ENCODE measurements around the gene GALNT2. TPM values are rescaled to one million over a fixed set of nuclear protein-coding genes. Genes with fewer than 3 reads are reported as not detected.

GALNT2 gene
- total RNA-seq, 1 experiment from 2014 or later, result 62.2 TPM

DNA sequence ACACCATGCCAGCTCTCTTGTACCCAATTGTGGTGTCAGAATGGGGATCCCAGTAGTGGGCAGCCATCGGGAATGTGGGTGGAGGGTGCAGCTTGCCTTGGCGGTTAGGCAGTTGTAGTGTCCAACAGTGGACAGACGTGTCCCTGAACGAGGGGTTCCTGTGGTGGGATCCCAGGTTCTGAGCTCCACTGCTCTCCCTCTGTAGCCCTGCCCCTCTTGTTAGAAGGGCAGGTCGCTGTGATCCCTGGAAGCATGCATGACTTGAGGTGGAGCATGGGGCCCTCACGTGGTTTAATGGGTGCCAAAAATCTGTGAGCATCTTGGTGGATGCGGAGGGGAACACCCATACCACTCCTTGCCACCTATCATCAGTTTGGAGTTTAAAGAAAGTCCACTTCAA is 4.3 kb downstream of the GALNT2 start:
- Mint-ChIP-seq H3K4me1 (ENCODE audit: low read depth, unreplicated experiment) (peaks cover 7% of the 10 kb centered on the region), H3K27me3 (ENCODE audit: insufficient read depth, unreplicated experiment) (no peaks in the 10 kb centered on the region), H3K36me3 (ENCODE audit: insufficient read depth, unreplicated experiment) (no peaks in the 10 kb centered on the region), H3K4me3 (ENCODE audit: unreplicated experiment) (no peak overlapping the region), H3K27ac (ENCODE audit: unreplicated experiment) (no peak overlapping the region), H3K9me3 (ENCODE audit: unreplicated experiment) (no peaks in the 10 kb centered on the region)
- Histone ChIP-seq H3K4me3 (ENCODE audit: low read depth, low read length) (no peak overlapping the region), H3K4me1 (no peaks in the 10 kb centered on the region; the same call in 1 of the 2 replicates), H3K9me3 (no peaks in the 10 kb centered on the region), H3K27me3 (replicated peaks; ENCODE audit: control insufficient read depth, insufficient read depth, low read length) (no peaks in the 10 kb centered on the region), H3K36me3 (ENCODE audit: control insufficient read depth, insufficient read depth, low read length) (no peaks in the 10 kb centered on the region)
- intact Hi-C loops (cut with micrococcal nuclease; ENCODE audit: unreplicated experiment), result no loop called here
- ChIA-PET POLR2A (no interaction called here), CTCF (interaction anchor here (0.7 kb wide), 1 partner anchor 123 kb away, joined by 7 read pairs; no protein-coding TSS in a partner anchor)
- TF ChIP-seq, protein P1, sequence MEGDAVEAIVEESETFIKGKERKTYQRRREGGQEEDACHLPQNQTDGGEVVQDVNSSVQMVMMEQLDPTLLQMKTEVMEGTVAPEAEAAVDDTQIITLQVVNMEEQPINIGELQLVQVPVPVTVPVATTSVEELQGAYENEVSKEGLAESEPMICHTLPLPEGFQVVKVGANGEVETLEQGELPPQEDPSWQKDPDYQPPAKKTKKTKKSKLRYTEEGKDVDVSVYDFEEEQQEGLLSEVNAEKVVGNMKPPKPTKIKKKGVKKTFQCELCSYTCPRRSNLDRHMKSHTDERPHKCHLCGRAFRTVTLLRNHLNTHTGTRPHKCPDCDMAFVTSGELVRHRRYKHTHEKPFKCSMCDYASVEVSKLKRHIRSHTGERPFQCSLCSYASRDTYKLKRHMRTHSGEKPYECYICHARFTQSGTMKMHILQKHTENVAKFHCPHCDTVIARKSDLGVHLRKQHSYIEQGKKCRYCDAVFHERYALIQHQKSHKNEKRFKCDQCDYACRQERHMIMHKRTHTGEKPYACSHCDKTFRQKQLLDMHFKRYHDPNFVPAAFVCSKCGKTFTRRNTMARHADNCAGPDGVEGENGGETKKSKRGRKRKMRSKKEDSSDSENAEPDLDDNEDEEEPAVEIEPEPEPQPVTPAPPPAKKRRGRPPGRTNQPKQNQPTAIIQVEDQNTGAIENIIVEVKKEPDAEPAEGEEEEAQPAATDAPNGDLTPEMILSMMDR (IDR thresholded peaks at IDR 0.05; ENCODE audit: insufficient read depth in 1 of 2, low read depth in 1 of 2, low read length in 1 of 2, severe bottlenecking in 1 of 2, unreplicated experiment in 1 of 2), result no peak
- no TSS peak for BruUV-seq (replicated peaks)
- DNase-seq, result no peak

DNA sequence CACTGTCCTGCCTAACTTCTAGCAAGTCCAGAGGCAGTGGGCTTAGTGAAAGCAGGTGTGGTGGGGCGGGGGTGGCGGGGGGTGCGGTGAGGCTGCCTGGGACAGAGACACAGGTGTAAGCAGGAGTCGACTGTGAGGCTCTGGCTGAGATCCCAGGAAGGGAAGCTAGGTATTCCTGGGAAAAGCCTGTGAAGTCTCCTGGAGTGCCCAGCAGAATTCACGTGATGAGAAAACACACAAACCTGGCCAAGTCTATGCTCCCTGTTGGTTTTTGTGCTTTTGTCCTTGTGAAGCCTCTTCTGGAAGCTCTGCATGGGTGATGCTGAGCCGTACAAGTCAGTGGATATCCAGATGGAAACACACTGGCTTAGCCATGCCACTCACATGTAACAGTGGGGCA is 5.3 kb downstream of the GALNT2 start:
- intact Hi-C loops (cut with micrococcal nuclease; ENCODE audit: unreplicated experiment), result no loop called here

DNA sequence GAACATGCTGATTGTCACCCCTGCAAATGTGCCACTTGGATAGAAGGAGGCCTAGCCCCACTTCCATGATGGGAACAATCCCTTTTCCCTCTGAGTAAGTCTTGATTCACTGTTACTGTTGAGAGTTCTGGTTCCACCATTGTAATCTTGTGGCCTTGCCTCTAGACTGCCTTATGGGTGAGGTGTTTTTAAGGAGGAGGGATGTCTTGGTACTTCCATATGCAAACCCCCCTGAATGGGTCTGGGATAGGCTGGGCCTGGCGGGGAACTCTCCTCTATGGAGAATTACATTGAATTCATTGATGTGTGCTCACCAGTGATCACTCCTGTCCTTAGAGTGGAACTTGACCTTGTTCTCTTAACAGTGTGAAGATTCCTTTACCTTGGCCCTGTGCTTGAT is 5.8 kb downstream of the GALNT2 start:
- Histone ChIP-seq H3K4me3 (ENCODE audit: low read depth, low read length) (no peak overlapping the region), H3K4me1 (no peaks in the 10 kb centered on the region), H3K36me3 (ENCODE audit: control insufficient read depth, insufficient read depth, low read length) (no peaks in the 10 kb centered on the region), H3K9me3 (no peaks in the 10 kb centered on the region), H3K27me3 (replicated peaks; ENCODE audit: control insufficient read depth, insufficient read depth, low read length) (no peaks in the 10 kb centered on the region)
- H3K4me1 Mint-ChIP-seq (ENCODE audit: low read depth, unreplicated experiment), result peaks cover 7% of the 10 kb centered on the region
- no peak overlapping the region for H3K4me3 Mint-ChIP-seq (ENCODE audit: unreplicated experiment)
- H3K36me3 Mint-ChIP-seq (ENCODE audit: insufficient read depth, unreplicated experiment), result no peaks in the 10 kb centered on the region
- no peak overlapping the region for H3K27ac Mint-ChIP-seq (ENCODE audit: unreplicated experiment)
- POLR2A ChIA-PET, result no interaction called here
- intact Hi-C loops (cut with micrococcal nuclease; ENCODE audit: unreplicated experiment), result no loop called here
- H3K9me3 Mint-ChIP-seq (ENCODE audit: unreplicated experiment), result no peaks in the 10 kb centered on the region
- CTCF ChIA-PET, result no interaction called here
- BruUV-seq (replicated peaks), result no TSS peak
- no peaks in the 10 kb centered on the region for H3K27me3 Mint-ChIP-seq (ENCODE audit: insufficient read depth, unreplicated experiment)
- no peak for DNase-seq
- TF ChIP-seq, protein P1 (IDR thresholded peaks at IDR 0.05; ENCODE audit: insufficient read depth in 1 of 2, low read depth in 1 of 2, low read length in 1 of 2, severe bottlenecking in 1 of 2, unreplicated experiment in 1 of 2), result no peak

More for the DNA sequence above, 5.3 kb downstream of the GALNT2 start:
- Mint-ChIP-seq H3K9me3 (ENCODE audit: unreplicated experiment) (no peaks in the 10 kb centered on the region), H3K27ac (ENCODE audit: unreplicated experiment) (no peak overlapping the region), H3K4me3 (ENCODE audit: unreplicated experiment) (no peak overlapping the region), H3K27me3 (ENCODE audit: insufficient read depth, unreplicated experiment) (no peaks in the 10 kb centered on the region), H3K36me3 (ENCODE audit: insufficient read depth, unreplicated experiment) (no peaks in the 10 kb centered on the region), H3K4me1 (ENCODE audit: low read depth, unreplicated experiment) (peaks cover 7% of the 10 kb centered on the region)
- BruUV-seq (replicated peaks), result no TSS peak
- no peaks in the 10 kb centered on the region for H3K27me3 ChIP-seq (replicated peaks; ENCODE audit: control insufficient read depth, insufficient read depth, low read length)
- ChIA-PET CTCF (no interaction called here), POLR2A (no interaction called here)
- no peaks in the 10 kb centered on the region for H3K36me3 ChIP-seq (ENCODE audit: control insufficient read depth, insufficient read depth, low read length)
- DNase-seq, result no peak
- TF ChIP-seq, protein P1 (IDR thresholded peaks at IDR 0.05; ENCODE audit: insufficient read depth in 1 of 2, low read depth in 1 of 2, low read length in 1 of 2, severe bottlenecking in 1 of 2, unreplicated experiment in 1 of 2), result no peak
- H3K4me3 ChIP-seq (ENCODE audit: low read depth, low read length), result no peak overlapping the region
- H3K9me3 ChIP-seq, result no peaks in the 10 kb centered on the region
- H3K4me1 ChIP-seq, result no peaks in the 10 kb centered on the region
